Natural killer cell (primary cell): Measurements from ENCODE around the gene ANKRD6. TPM values are rescaled to one million over a fixed set of nuclear protein-coding genes. Genes with fewer than 3 reads are reported as not detected.
"Not testable (repeated sequence)": the region's sequence is repeated elsewhere in the genome, so short reads cannot be mapped to it uniquely, and the experiment has no call there.

Experiments used
- ATAC-seq, 3 donors: fragments of 150-1000 bp in 2 of 3; fragments of 200-7000 bp in 1 of 3; cut with Tn5 transposase; 1 replicate in 1 of 3; 2 replicates in 2 of 3; pipeline ENCODE4 v1.10.0; 2021; ENCODE audit warnings: mild to moderate bottlenecking in 2 of 3, moderate library complexity in 2 of 3
- DNase-seq, 2 donors: peaks; one replicate each; pipeline versions ENCODE4 v3.0.0 to v3.0.0-alpha.2; 2013 to 2021; ENCODE audit warnings: mixed read lengths in 1 of 2
- H3K27ac ChIP-seq: one replicate; pipeline ENCODE4 v1.5.1; 2013; ENCODE audit warnings: mild to moderate bottlenecking, low read length
- H3K27me3 ChIP-seq: one replicate; pipeline ENCODE4 v1.6.1; 2013; ENCODE audit warnings: low read length; ENCODE audit not compliant: control insufficient read depth, insufficient read depth
- H3K36me3 ChIP-seq: one replicate; pipeline ENCODE4 v1.6.1; 2013; ENCODE audit warnings: low read length; ENCODE audit not compliant: control insufficient read depth, insufficient read depth
- H3K4me1 ChIP-seq: one replicate; pipeline ENCODE4 v1.6.1; 2013; ENCODE audit warnings: low read length; ENCODE audit not compliant: control insufficient read depth, insufficient read depth
- H3K4me3 ChIP-seq: one replicate; pipeline ENCODE4 v1.5.1; 2013; ENCODE audit warnings: low read length
- H3K9me3 ChIP-seq: one replicate; pipeline ENCODE4 v1.6.1; 2013; ENCODE audit warnings: low read length; ENCODE audit not compliant: control insufficient read depth, insufficient read depth
- H3K27ac Mint-ChIP-seq, 2 donors: one replicate each; pipeline ENCODE4 v1.8.0; 2022; ENCODE audit warnings: mild to moderate bottlenecking in 2 of 2, mixed read lengths in 2 of 2, moderate library complexity in 1 of 2
- H3K27me3 Mint-ChIP-seq, 2 donors: one replicate each; pipeline ENCODE4 v1.8.0; 2022; ENCODE audit warnings: low read depth in 2 of 2, mixed read lengths in 2 of 2
- H3K36me3 Mint-ChIP-seq: one replicate; pipeline ENCODE4 v1.8.0; 2022; ENCODE audit warnings: mixed read lengths
- H3K4me1 Mint-ChIP-seq, 2 donors: one replicate each; pipeline ENCODE4 v1.8.0; 2022; ENCODE audit warnings: mixed read lengths in 2 of 2
- H3K4me3 Mint-ChIP-seq: one replicate; pipeline ENCODE4 v1.8.0; 2022; ENCODE audit warnings: mild to moderate bottlenecking, moderate library complexity, mixed read lengths
- H3K9me3 Mint-ChIP-seq, 2 donors: one replicate each; pipeline ENCODE4 v1.8.0; 2022; ENCODE audit warnings: mixed read lengths in 2 of 2
- CTCF ChIP-seq: fragments of 200-600 bp; IDR thresholded peaks from one replicate; pipeline ENCODE4 v1.8.0; 2022; ENCODE audit warnings: antibody characterized with exemption
- WGBS: methylation state at CpG from one replicate; pipeline ENCODE4 v1.1.7; 2013; ENCODE audit warnings: missing lambda C conversion rate; ENCODE audit not compliant: insufficient coverage; 5-methylcytosine and 5-hydroxymethylcytosine counted together
- intact Hi-C: fragments of 100-400 bp; cut with micrococcal nuclease; formaldehyde crosslinking; loops from one replicate; pipeline ENCODE4 v1.14.2; 2022
- total RNA-seq, 4 donors: library from RNA; stranded (reverse); fragments of 120-200 nt in 1 of 4; gene quantifications; one replicate each; pipeline versions ENCODE4 v1.2.3 to v1.2.4, GENCODE V29; 2013 to 2022

The ANKRD6 gene
- total RNA-seq, 3 donors from 2014 or later (not counting 1 experiment from before 2014, with no cell fraction given): 4.5 to 9.0 (median 4.6) TPM

GRCh38 chr6:89623749-89624148 is 190.8 kb downstream of the ANKRD6 start:
- H3K4me1 Mint-ChIP-seq: no peaks in the 10 kb centered on the region
- no peak overlapping the region for H3K4me3 ChIP-seq
- no peak for ATAC-seq
- no peak overlapping the region for H3K4me3 Mint-ChIP-seq
- H3K36me3 Mint-ChIP-seq: no peaks in the 10 kb centered on the region
- no peaks in the 10 kb centered on the region for H3K36me3 ChIP-seq
- TF ChIP-seq CTCF: no peak
- intact Hi-C loops: no loop called here
- no peak for DNase-seq
- H3K27ac ChIP-seq: no peak overlapping the region
- H3K9me3 ChIP-seq: no peaks in the 10 kb centered on the region
- H3K27me3 ChIP-seq: no peaks in the 10 kb centered on the region
- H3K27me3 Mint-ChIP-seq: no peaks in the 10 kb centered on the region
- WGBS: 87% methylated on average over 8 of the region's 8 CpGs
- peak overlapping the region in 1 of 2 donors; percentile 58 for H3K27ac Mint-ChIP-seq
- no peaks in the 10 kb centered on the region for H3K9me3 Mint-ChIP-seq
- H3K4me1 ChIP-seq: no peaks in the 10 kb centered on the region

GRCh38 chr6:89630488-89630887 is 197.5 kb downstream of the ANKRD6 start:
- no peak overlapping the region for H3K4me3 Mint-ChIP-seq
- Histone ChIP-seq H3K9me3 (no peaks in the 10 kb centered on the region), H3K27me3 (no peaks in the 10 kb centered on the region), H3K4me3 (no peak overlapping the region), H3K27ac (no peak overlapping the region), H3K4me1 (no peaks in the 10 kb centered on the region), H3K36me3 (peaks cover 6% of the 10 kb centered on the region)
- ATAC-seq (no peak), DNase-seq (no peak)
- H3K36me3 Mint-ChIP-seq: peaks cover 3% of the 10 kb centered on the region
- no peak overlapping the region for H3K27ac Mint-ChIP-seq
- intact Hi-C loops: no loop called here
- no peaks in the 10 kb centered on the region for H3K27me3 Mint-ChIP-seq
- H3K4me1 Mint-ChIP-seq: peaks cover 0 to under 1% of the 10 kb centered on the region in 2 donors
- H3K9me3 Mint-ChIP-seq: no peaks in the 10 kb centered on the region
- WGBS: 86% methylated on average over 9 of the region's 9 CpGs
- no peak for TF ChIP-seq CTCF

GRCh38 chr6:89636412-89636811 is 203.5 kb downstream of the ANKRD6 start:
- Mint-ChIP-seq H3K4me1 (peaks cover 21 to 26% of the 10 kb centered on the region in 2 donors), H3K27ac (peak overlapping the region in 1 of 2 donors; percentile 99)
- peaks cover 15% of the 10 kb centered on the region for H3K36me3 ChIP-seq
- intact Hi-C loops, H3K27me3 Mint-ChIP-seq, H3K4me3 ChIP-seq, H3K9me3 ChIP-seq, DNase-seq, H3K27ac ChIP-seq, H3K36me3 Mint-ChIP-seq, H3K27me3 ChIP-seq, ATAC-seq, H3K9me3 Mint-ChIP-seq, H3K4me3 Mint-ChIP-seq: not testable (repeated sequence)
- WGBS: 100% methylated on average over 1 of the region's 3 CpGs
- H3K4me1 ChIP-seq: peaks cover 10% of the 10 kb centered on the region

GRCh38 chr6:89637960-89638319 is 205.0 kb downstream of the ANKRD6 start:
- Mint-ChIP-seq H3K36me3 (peaks cover 10% of the 10 kb centered on the region), H3K27me3 (no peaks in the 10 kb centered on the region), H3K27ac (peak overlapping the region; percentile 99 to 100), H3K4me3 (peak overlapping the region; percentile 98), H3K4me1 (peaks cover 21 to 26% of the 10 kb centered on the region in 2 donors), H3K9me3 (no peaks in the 10 kb centered on the region)
- H3K4me3 ChIP-seq: peak overlapping the region; percentile 91
- H3K36me3 ChIP-seq: peaks cover 15% of the 10 kb centered on the region
- H3K27me3 ChIP-seq: no peaks in the 10 kb centered on the region
- no peak for TF ChIP-seq CTCF
- peak overlapping the region; percentile 92 for H3K27ac ChIP-seq
- no peak for DNase-seq
- WGBS: 24% methylated on average over 7 of the region's 7 CpGs
- peaks cover 10% of the 10 kb centered on the region for H3K4me1 ChIP-seq
- intact Hi-C loops: loop anchor here (1.0 kb wide), 2 partner anchors 191 to 205 kb away; partner anchors contain the start of genes ANKRD6 and CASP8AP2
- ATAC-seq: no peak
- no peaks in the 10 kb centered on the region for H3K9me3 ChIP-seq
